Measurements from ENCODE around the gene MBD1. TPM values are rescaled to one million over a fixed set of nuclear protein-coding genes. Genes with fewer than 3 reads are reported as not detected.

Gene MBD1
- total and polyA plus RNA-seq, 2 of the 13 experiments (the other 11 are each of a cell fraction or from before 2014, with no cell fraction given) = 25.5 to 28.6 TPM

GRCh38 chr18:50281295-50281971 is at the start of gene MBD1 (continued):
- peak; percentile 56; the same call in 1 of the 2 replicates for TF ChIP-seq MED1 (CRISPR knock-in tag; IDR thresholded peaks at IDR 0.05)
- TF ChIP-seq ZSCAN25 (CRISPR knock-in tag; IDR thresholded peaks at IDR 0.05) = no peak; the same call in 1 of the 2 replicates
- TF ChIP-seq EEA1 (CRISPR knock-in tag; IDR thresholded peaks at IDR 0.05; ENCODE audit: borderline replicate concordance) = no peak
- TF ChIP-seq STAT6 (CRISPR knock-in tag; IDR thresholded peaks at IDR 0.05; ENCODE audit: borderline replicate concordance) = no peak
- no peak for TF ChIP-seq RFX1 (IDR thresholded peaks at IDR 0.05)
- TF ChIP-seq HNRNPK (IDR thresholded peaks at IDR 0.05; ENCODE audit: low read depth, low read length, poor library complexity, severe bottlenecking) = no peak
- TF ChIP-seq POLR2AphosphoS5 (IDR thresholded peaks at IDR 0.05; ENCODE audit: low read depth, low read length) = peak; percentile 87
- TF ChIP-seq ZNF367 (CRISPR knock-in tag; IDR thresholded peaks at IDR 0.05; ENCODE audit: borderline replicate concordance) = no peak
- TF ChIP-seq SMAD9 (CRISPR knock-in tag; IDR thresholded peaks at IDR 0.05) = no peak
- no peak for TF ChIP-seq NCOR1 (IDR thresholded peaks at IDR 0.05; ENCODE audit: borderline replicate concordance, low read length)
- no peak for TF ChIP-seq ZNF337 (CRISPR knock-in tag; IDR thresholded peaks at IDR 0.05; ENCODE audit: borderline replicate concordance, low read depth)
- TF ChIP-seq ZSCAN9 (CRISPR knock-in tag; IDR thresholded peaks at IDR 0.05; ENCODE audit: borderline replicate concordance) = peak; percentile 53; the same call in 1 of the 2 replicates
- no peak for TF ChIP-seq SMARCE1 (IDR thresholded peaks at IDR 0.05; ENCODE audit: borderline replicate concordance)
- no peak; the same call in 1 of the 2 replicates for TF ChIP-seq ZSCAN31 (CRISPR knock-in tag; IDR thresholded peaks at IDR 0.05; ENCODE audit: low read depth)
- no peak for TF ChIP-seq MBNL3 (CRISPR knock-in tag; conservative IDR thresholded peaks at IDR 0.05)
- peak; percentile 89 for TF ChIP-seq SALL1 (CRISPR knock-in tag; IDR thresholded peaks at IDR 0.05)
- no peak for TF ChIP-seq ZNF550 (CRISPR knock-in tag; IDR thresholded peaks at IDR 0.05; ENCODE audit: borderline replicate concordance)
- no peak for TF ChIP-seq ZNF280D (CRISPR knock-in tag; IDR thresholded peaks at IDR 0.05)
- no peak; the same call in 1 of the 2 replicates for TF ChIP-seq HNF4A (CRISPR knock-in tag; IDR thresholded peaks at IDR 0.05)
- TF ChIP-seq ZFYVE20 (CRISPR knock-in tag; IDR thresholded peaks at IDR 0.05; ENCODE audit: borderline replicate concordance, low read depth) = no peak
- no peak for TF ChIP-seq SRY (CRISPR knock-in tag; IDR thresholded peaks at IDR 0.05)
- peak; percentile 66 for TF ChIP-seq CTCF (CRISPR knock-in tag; IDR thresholded peaks at IDR 0.05)
- TF ChIP-seq ZNF224 (CRISPR knock-in tag; IDR thresholded peaks at IDR 0.05) = no peak
- TF ChIP-seq MEIS1 (CRISPR knock-in tag; IDR thresholded peaks at IDR 0.05; ENCODE audit: borderline replicate concordance) = 0 out of 2 replicates have a peak, but pooled peaks have one; percentile 48

All from HepG2 (cell line).